HG03159 (cell line): Measurements from ENCODE around the gene SNX20.

Experiments
- ATAC-seq: cut with Tn5 transposase; IDR thresholded peaks from one replicate; pipeline ENCODE4 v1.9.1; 2021; ENCODE audit warnings: mild to moderate bottlenecking, moderate library complexity; ENCODE audit not compliant: unreplicated experiment

The SNX20 gene

GRCh38 chr16:50683689-50684374, 2.7 kb upstream of the SNX20 start:
- ATAC-seq: peak; percentile 55

DNA sequence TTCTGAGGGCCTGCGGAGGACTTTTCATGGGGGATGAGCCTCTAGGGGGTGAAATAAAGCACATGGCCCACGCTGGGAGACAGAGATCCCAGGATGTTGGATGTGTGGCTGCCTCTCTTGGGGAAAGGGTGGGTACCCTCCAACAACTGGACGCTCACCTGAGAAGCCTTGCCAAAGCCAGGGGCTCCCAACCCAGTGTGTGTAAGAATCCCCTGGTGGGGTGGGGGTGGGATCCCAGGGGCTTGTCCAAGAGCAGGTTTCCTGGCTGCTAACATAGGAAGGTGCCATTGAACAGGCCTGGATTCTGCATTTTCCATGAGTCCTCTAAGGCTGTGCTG, 587 bp downstream of the SNX20 start:
- no peak for ATAC-seq

DNA sequence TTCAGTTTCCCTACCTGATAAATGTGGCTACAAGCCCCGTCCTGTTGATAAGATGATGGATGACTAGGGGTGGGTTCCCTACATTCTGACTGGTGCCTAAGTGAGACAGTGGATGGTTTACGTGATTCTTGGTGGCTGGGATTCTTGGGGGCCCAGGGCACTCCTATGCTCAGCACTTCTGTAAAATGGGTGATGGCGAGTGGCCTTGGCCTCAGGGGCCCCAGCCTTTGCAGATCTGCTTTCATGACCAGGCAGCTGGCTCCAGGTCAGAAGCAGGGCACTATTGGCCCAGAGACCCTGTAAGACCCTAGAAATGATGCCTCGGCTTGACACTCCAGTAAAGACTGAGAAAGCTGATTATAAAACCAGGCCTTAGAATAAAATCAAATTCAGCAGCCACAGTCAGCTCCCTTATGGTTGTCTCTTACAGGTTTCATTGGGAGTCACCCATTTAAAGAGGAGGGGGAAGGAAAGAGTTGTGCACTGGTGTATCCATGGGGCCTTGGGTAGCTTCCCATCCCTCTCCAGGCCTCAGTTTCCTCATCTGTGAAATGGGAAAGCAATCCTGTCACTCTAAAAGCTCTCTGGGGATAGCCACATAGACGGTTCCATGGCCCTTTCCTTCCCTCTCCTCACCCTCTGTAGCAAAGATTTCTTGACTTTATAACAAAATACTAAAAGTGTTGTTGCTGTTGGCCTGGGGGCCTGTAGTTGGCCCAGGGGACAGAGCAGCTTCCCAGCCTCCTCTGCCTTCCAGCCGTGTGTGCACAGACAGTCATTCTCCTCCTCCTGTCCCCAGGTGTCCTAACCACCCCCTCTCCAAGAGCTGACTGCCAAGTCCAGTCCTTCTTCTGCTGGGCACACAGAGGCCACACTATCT, 1.2 kb downstream of the SNX20 start:
- no peak for ATAC-seq

GRCh38 chr16:50679266-50679665, 1.8 kb downstream of the SNX20 start:
- ATAC-seq: no peak

GRCh38 chr16:50678531-50678930, 2.6 kb downstream of the SNX20 start:
- ATAC-seq: no peak

- ATAC-seq: no peak
These were observed 3.8 kb downstream of the SNX20 start for GRCh38 chr16:50677351-50677750.

DNA sequence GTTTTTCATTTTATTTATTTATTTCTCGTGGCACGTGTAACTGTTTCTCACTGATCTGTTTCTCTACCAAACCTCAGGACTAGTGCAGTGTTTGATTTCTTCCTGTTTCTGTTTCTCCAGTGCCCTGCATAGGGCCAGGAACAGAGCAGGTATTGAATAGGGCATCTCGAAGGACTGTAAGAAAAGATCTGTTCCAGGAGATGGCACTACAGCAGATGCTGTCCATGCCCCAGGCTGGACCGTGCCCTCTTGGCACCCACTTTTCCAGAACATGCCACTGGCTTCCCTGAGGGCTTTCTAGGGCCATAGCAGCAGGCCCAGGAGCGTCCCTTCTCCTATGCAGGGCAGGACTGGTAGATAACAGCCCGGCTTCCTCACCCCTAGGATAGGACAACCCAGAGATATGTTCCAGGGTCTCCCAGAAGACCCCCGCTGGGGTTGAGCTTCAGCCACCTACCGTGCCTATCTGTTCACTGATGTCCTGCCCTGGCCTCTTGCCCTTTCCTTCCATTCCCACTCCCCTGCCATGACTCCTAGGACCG, 4.4 kb downstream of the SNX20 start:
- no peak for ATAC-seq

GRCh38 chr16:50675686-50676610, 5.2 kb downstream of the SNX20 start:
- no peak for ATAC-seq

- no peak for ATAC-seq
These were observed 6.3 kb downstream of the SNX20 start for GRCh38 chr16:50674831-50675230.

- no peak for ATAC-seq
These were observed 7.4 kb downstream of the SNX20 start for GRCh38 chr16:50673496-50674275.

- ATAC-seq: no peak
These were observed 9.4 kb downstream of the SNX20 start for GRCh38 chr16:50671644-50672260.

DNA sequence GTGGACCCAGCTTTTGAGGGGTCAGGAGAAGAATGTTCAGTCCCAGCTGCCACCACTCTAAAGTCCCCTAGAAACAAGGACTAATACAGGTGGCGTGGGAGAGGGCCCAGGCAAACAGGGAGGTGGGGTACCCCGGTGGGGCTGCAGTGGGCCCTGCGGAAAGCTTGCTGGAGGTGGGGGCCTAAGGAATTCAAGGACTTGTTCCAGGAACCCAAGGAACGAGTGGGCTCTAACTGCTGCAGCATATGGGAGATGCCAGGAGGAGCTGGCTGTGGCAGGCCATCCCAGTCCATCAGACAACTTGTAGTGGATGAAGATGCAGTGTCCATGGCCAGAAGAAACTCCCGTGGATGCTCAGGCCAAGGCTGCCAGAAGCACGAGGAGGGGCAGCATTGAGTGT, 10.6 kb downstream of the SNX20 start:
- no peak for ATAC-seq

DNA sequence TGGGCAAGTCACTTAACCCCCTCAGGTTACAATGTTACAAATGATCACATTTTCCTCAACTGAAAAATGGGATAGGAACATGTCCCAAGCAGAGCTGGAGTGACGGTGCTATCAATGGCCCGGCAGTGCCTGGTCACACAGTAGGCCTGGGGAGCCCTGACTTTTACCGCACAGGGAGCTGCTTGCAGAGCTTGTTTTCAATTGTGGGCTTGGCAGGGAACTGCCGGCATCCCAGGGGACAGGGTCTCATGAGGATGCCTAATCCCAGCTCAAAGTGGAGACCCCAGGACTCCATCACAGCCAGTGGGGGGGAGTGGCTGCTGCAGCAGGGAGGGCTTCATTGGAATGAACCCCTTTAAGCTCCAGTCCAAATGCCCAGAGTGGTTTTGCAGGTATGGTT, 11.4 kb downstream of the SNX20 start:
- ATAC-seq: no peak

DNA sequence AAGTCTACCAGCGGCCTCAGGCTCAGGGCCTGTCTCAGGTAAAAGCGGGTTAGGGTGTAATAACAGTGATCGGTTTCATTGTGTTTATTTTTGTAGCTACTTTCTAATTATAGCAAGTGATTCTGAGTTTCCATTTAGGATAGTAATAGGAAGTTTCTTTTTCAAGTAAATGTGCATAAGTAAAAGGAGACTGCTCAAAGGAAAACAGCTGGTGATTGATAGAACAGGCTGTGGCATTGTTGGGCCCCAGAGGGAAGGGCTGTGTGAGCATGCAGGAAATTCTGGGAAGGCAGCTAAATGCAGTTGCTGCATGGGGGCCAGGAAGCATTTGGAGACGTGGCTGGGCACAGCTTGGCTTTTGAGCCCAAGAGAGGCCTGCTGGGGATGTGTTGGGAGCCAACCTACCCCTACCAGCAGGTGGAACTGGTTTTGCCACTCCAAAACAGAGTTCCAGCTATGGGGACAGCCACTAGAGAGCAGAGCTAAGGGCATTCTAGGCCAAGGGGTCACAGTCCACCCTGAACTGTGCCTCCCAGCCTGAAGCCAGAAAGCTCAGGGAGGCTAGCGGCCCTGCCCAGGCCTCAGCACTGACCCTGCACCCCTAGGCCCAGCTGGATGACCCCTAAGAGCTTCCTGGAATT, 12.6 kb downstream of the SNX20 start:
- ATAC-seq: no peak

DNA sequence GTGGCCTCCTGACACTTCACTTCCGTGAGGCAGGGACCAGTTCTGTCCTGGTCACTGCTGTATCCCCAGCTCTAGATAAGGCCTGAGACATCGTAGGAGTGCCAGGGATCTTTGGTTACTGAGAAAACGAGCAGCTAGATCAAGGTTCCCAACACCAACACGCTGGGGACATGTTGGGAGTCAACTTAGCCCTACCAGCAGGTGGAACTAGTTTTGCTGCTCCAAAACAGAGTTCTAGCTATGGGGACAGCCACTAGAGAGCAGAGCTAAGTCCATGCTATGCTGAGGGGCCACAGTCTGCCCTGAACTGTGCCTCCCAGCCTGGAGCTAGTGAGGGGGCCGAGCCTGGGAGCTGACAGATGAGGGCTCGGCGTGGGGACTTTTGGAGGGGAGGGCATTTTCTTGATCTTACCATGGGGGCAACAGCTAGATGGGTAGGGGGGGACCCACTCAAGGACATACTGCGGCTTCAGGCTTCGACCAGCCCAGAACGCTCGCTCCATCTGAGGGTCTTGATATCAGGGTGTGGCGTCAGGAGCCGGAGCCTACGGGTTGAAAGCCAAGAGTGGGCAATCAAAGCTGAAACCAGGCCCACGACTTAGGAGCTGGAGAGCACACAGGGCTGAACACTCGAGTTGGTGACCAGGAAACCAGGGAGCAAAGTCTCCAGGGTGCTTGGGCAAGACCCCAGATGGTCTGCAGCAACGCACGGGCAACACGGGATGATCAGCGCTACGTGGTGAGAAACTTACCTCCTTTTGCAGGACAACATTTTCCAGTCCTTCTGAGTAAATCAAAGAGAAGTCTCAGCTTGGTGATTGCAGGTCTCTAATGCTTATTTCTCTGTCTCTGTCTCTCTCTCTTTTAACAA, 13.4 kb downstream of the SNX20 start:
- no peak for ATAC-seq

- ATAC-seq: peak; percentile 90
These were observed 14.2 kb downstream of the SNX20 start for GRCh38 chr16:50666658-50667496.

DNA sequence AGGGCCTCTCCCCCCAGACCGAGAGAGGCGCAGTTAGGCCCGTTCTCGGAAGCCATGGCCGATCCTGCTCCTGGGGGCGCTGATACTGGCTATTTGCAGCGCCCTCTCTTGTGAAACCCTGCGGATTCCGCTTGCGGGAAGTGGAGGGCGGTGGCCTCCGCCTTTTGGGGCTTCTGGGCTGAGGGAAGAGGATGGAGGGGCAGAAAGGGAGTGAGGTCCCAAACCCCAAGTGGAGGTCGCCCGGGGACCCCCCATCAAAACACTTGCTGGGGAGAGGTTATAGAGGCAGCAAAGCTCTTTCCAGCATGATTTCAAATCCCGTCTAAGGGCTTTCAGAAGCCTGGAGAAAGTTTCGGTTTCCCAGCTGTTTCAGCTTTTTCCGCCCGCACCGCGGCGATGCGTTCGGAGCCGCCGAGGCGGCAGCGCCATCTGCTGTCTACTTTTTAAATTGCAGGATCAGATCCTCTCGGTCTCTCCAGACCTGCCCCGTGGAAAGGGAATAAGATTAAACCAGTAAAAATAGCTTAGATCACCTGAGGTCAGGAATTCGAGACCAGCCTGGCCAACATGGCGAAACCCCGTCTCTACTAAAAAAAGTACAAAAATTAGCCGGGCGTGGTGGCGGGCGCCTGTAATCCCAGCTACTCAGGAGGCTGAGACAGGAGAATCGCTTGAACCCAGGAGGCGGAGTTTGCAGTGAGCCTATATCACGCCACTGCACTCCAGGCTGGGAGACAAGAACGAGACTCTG, 15.8 kb downstream of the SNX20 start:
- peak; percentile 42 for ATAC-seq
